OCI-LY7 (cell line): ENCODE measurements around the gene SLC37A2. TPM values are rescaled to one million over a fixed set of nuclear protein-coding genes. Genes with fewer than 3 reads are reported as not detected.

Experiments used
- BruUV-seq: library from RNA; stranded (reverse); fragments of 400-500 nt; replicated peaks from 2 replicates; lab custom pipeline; 2021; lab: Mats Ljungman, UMichigan
- CTCF ChIA-PET: fragments of 300-600 bp; sonication (Branson Sonifier 250); formaldehyde crosslinking; loops from one replicate; lab custom pipeline; 2022; ENCODE audit warnings: antibody characterized with exemption; ENCODE audit not compliant: unreplicated experiment; lab: Charles Lee
- POLR2A ChIA-PET: fragments of 300-600 bp; sonication (Branson Sonifier 250); formaldehyde crosslinking; loops from one replicate; lab custom pipeline; 2022; ENCODE audit warnings: antibody characterized with exemption; lab: Charles Lee
- DNase-seq: peaks from one replicate; pipeline ENCODE4 v3.0.0-alpha.2; 2015; ENCODE audit warnings: low spot score
- H2AFZ ChIP-seq: fragments of 200-600 bp; sonication (generic), shearing (Covaris generic); 2 replicates; pipeline ENCODE4 v1.6.1; 2014; ENCODE audit warnings: mild to moderate bottlenecking, antibody characterized with exemption, low read length, moderate library complexity
- H3K27ac ChIP-seq: fragments of 200-600 bp; sonication (generic); 2 replicates; pipeline ENCODE4 v1.5.1; 2014; ENCODE audit warnings: mixed run types, low read depth, mild to moderate bottlenecking, moderate library complexity, low read length, inconsistent platforms; ENCODE audit not compliant: poor library complexity, severe bottlenecking
- H3K36me3 ChIP-seq: fragments of 200-600 bp; sonication (generic); 2 replicates; pipeline ENCODE4 v1.6.1; 2014; ENCODE audit warnings: mild to moderate bottlenecking, antibody characterized with exemption, low read length, moderate library complexity, mixed read lengths; ENCODE audit not compliant: insufficient read depth
- H3K4me1 ChIP-seq: fragments of 200-600 bp; sonication (generic); 2 replicates; pipeline ENCODE4 v1.5.1; 2014; ENCODE audit warnings: mild to moderate bottlenecking, low read length; ENCODE audit not compliant: insufficient read depth, poor library complexity, severe bottlenecking
- H3K4me2 ChIP-seq: fragments of 200-600 bp; sonication (generic); 2 replicates; pipeline ENCODE4 v1.6.1; 2014; ENCODE audit warnings: mild to moderate bottlenecking, low read length
- H3K4me3 ChIP-seq: fragments of 200-600 bp; sonication (generic); 2 replicates; pipeline ENCODE4 v1.5.1; 2014; ENCODE audit warnings: mild to moderate bottlenecking, low read depth, low read length; ENCODE audit not compliant: poor library complexity, severe bottlenecking
- H3K79me2 ChIP-seq: fragments of 200-600 bp; sonication (generic); 2 replicates; pipeline ENCODE4 v1.6.1; 2016; ENCODE audit warnings: low read depth, mild to moderate bottlenecking, low read length, moderate library complexity, mixed read lengths; ENCODE audit not compliant: insufficient read depth
- H3K9me2 ChIP-seq: fragments of 200-600 bp; sonication (generic); 2 replicates; pipeline ENCODE4 v1.6.1; 2016; ENCODE audit warnings: mild to moderate bottlenecking, low read length, mixed read lengths; ENCODE audit not compliant: insufficient read depth
- H3K9me3 ChIP-seq: fragments of 200-600 bp; sonication (generic); 2 replicates; pipeline ENCODE4 v1.6.1; 2014; ENCODE audit warnings: mild to moderate bottlenecking, mixed run types, low read length, mixed read lengths
- H4K20me1 ChIP-seq: fragments of 200-600 bp; sonication (generic); 2 replicates; pipeline ENCODE4 v1.6.1; 2014; ENCODE audit warnings: mild to moderate bottlenecking, antibody characterized with exemption, low read length, moderate library complexity, mixed read lengths; ENCODE audit not compliant: insufficient read depth
- EZH2phosphoT487 ChIP-seq: fragments of 200-600 bp; sonication (generic); IDR thresholded peaks from 2 replicates; pipeline ENCODE4 v1.6.1; 2018; ENCODE audit warnings: low read depth, borderline replicate concordance, mild to moderate bottlenecking, mixed run types, antibody characterized with exemption, low read length, moderate library complexity, mixed read lengths
- intact Hi-C: fragments of 100-400 bp; cut with micrococcal nuclease; formaldehyde crosslinking; loops from one replicate; pipeline ENCODE4 v1.10.0; 2022; ENCODE audit not compliant: unreplicated experiment
- total RNA-seq, 2 experiments: library from RNA; depleted of rRNA in 1 of 2; stranded (reverse); fragments of >200 nt in 1 of 2; shearing (Covaris generic) in 1 of 2; gene quantifications; 2 replicates each; pipeline ENCODE4 v1.2.3, GENCODE V29; 2014 to 2022
- TF ChIP-seq, protein P1 (sequence below): fragments of 200-600 bp; sonication (generic); conservative IDR thresholded peaks from 2 replicates; pipeline ENCODE4 v1.5.1; 2014; ENCODE audit warnings: mild to moderate bottlenecking, antibody characterized with exemption, low read length, moderate library complexity, mixed read lengths

SLC37A2 gene
- total RNA-seq, 2 experiments from 2014 or later: 0.57 to 0.93 TPM

DNA sequence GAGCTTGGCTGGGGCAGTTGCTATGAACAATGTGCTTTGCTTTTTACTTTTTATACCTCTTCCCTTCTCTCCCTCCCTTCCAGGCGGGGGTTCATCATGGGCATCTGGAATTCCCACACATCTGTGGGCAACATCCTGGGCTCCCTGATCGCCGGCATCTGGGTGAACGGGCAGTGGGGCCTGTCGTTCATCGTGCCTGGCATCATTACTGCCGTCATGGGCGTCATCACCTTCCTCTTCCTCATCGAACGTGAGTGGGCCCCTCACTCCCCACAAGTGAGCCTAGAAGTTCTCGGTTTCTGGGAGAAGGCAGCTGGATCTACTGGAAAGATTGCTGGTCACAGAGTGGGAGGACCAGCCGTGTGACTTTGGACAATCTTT is 17.4 kb downstream of the SLC37A2 start:
- Histone ChIP-seq H3K36me3 (no peaks in the 10 kb centered on the region), H3K4me1 (no peaks in the 10 kb centered on the region), H3K4me2 (no peak overlapping the region), H2AFZ (no peak overlapping the region), H3K27ac (no peak overlapping the region), H3K9me3 (no peaks in the 10 kb centered on the region), H3K79me2 (no peaks in the 10 kb centered on the region), H4K20me1 (no peaks in the 10 kb centered on the region), H3K9me2 (no peaks in the 10 kb centered on the region), H3K4me3 (no peak overlapping the region)
- intact Hi-C loops: no loop called here
- BruUV-seq: no TSS peak
- TF ChIP-seq EZH2phosphoT487: no peak
- TF ChIP-seq, protein P1, sequence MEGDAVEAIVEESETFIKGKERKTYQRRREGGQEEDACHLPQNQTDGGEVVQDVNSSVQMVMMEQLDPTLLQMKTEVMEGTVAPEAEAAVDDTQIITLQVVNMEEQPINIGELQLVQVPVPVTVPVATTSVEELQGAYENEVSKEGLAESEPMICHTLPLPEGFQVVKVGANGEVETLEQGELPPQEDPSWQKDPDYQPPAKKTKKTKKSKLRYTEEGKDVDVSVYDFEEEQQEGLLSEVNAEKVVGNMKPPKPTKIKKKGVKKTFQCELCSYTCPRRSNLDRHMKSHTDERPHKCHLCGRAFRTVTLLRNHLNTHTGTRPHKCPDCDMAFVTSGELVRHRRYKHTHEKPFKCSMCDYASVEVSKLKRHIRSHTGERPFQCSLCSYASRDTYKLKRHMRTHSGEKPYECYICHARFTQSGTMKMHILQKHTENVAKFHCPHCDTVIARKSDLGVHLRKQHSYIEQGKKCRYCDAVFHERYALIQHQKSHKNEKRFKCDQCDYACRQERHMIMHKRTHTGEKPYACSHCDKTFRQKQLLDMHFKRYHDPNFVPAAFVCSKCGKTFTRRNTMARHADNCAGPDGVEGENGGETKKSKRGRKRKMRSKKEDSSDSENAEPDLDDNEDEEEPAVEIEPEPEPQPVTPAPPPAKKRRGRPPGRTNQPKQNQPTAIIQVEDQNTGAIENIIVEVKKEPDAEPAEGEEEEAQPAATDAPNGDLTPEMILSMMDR: no peak
- ChIA-PET POLR2A (interaction anchor here (0.6 to 1.3 kb wide), 3 partner anchors 30 to 244 kb away, joined by 3 to 5 read pairs (median 4); partner anchors contain the start of gene TMEM218), CTCF (no interaction called here)
- no peak for DNase-seq

DNA sequence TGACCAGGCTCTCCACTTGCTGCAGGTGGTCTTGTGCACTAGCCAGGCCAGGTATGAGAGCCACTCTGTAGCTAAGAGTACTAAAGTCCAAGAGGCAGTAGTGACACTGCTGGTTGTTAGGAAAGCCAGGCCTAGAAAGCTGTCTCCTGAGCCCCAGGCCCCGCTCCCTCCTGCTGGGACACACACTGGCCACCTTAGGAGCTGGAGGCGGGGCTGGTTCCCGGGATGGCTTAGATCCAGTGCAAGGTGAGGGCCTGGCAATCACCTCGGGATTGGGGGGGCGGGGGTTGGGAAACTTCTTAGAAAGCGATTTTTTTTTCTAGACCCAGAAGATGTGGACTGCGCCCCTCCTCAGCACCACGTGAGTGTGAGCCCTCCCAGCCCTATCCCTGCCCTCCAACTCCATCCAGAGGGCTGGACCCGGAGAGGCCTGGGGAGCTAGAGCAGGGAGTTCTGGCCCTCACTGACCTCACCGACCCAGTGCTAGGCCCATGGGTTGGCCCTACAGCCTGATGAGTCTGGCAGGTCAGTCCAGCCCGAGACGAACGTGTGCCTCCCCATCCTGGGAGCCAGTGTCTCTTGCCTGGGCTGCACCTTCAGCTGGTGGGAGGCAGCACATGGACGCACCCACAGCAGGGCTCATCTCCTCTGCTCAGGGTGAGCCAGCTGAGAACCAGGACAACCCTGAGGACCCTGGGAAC is 18.1 kb downstream of the SLC37A2 start:
- no TSS peak for BruUV-seq
- CTCF ChIA-PET: no interaction called here

More for the DNA sequence above, 18.1 kb downstream of the SLC37A2 start:
- Histone ChIP-seq H3K4me2 (no peak overlapping the region), H3K27ac (no peak overlapping the region), H4K20me1 (no peaks in the 10 kb centered on the region), H3K4me3 (no peak overlapping the region), H3K4me1 (no peaks in the 10 kb centered on the region), H3K36me3 (no peaks in the 10 kb centered on the region), H3K79me2 (no peaks in the 10 kb centered on the region), H3K9me3 (no peaks in the 10 kb centered on the region), H3K9me2 (no peaks in the 10 kb centered on the region), H2AFZ (no peak overlapping the region)
- POLR2A ChIA-PET: interaction anchor here (0.6 to 1.3 kb wide), 2 partner anchors 30 to 38 kb away, joined by 4 to 5 read pairs; partner anchors contain the start of gene TMEM218
- TF ChIP-seq, protein P1: no peak
- TF ChIP-seq EZH2phosphoT487: no peak
- intact Hi-C loops: no loop called here
- DNase-seq: no peak
